Endothelial cell of hepatic sinusoid (primary cell): ENCODE results near the gene MRAS.
"Not testable (repeated sequence)": the region's sequence is repeated elsewhere in the genome, so short reads cannot be mapped to it uniquely, and the experiment has no call there.

Experiments used
- in situ Hi-C: cut with HindIII; loops from 2 replicates; pipeline ENCODE4 v1.10.0; 2017; ENCODE audit warnings: low sequenced_read_pairs

The MRAS gene

GRCh38 chr3:138407236-138407907, 59.0 kb downstream of the MRAS start:
- in situ Hi-C loops, result loop anchor here (10.0 kb wide), 1 partner anchor 73 kb away; no protein-coding TSS in a partner anchor

GRCh38 chr3:138408751-138409570, 60.6 kb downstream of the MRAS start:
- in situ Hi-C loops, result loop anchor here (10.0 kb wide), 1 partner anchor 74 kb away; no protein-coding TSS in a partner anchor

- in situ Hi-C loops, result no loop called here
Observed at GRCh38 chr3:138412821-138413551, 64.6 kb downstream of the MRAS start.

GRCh38 chr3:138416236-138416635, 67.9 kb downstream of the MRAS start:
- in situ Hi-C loops, result not testable (repeated sequence)

GRCh38 chr3:138417559-138417982, 69.2 kb downstream of the MRAS start:
- in situ Hi-C loops, result no loop called here

- in situ Hi-C loops, result no loop called here
Observed at GRCh38 chr3:138418601-138419206, 70.3 kb downstream of the MRAS start.

- in situ Hi-C loops, result no loop called here
Observed at GRCh38 chr3:138423316-138423715, 74.9 kb downstream of the MRAS start.

- in situ Hi-C loops, result no loop called here
Observed at GRCh38 chr3:138424323-138424722, 75.9 kb downstream of the MRAS start.

- in situ Hi-C loops, result no loop called here
Observed at GRCh38 chr3:138426211-138426610, 77.8 kb downstream of the MRAS start.

- in situ Hi-C loops, result not testable (repeated sequence)
Observed at GRCh38 chr3:138426754-138427153, 78.4 kb downstream of the MRAS start.

GRCh38 chr3:138429665-138430064, 81.3 kb downstream of the MRAS start:
- in situ Hi-C loops, result no loop called here

- in situ Hi-C loops, result no loop called here
Observed at GRCh38 chr3:138432576-138433240, 84.3 kb downstream of the MRAS start.

- in situ Hi-C loops, result no loop called here
Observed at GRCh38 chr3:138433892-138434275, 85.5 kb downstream of the MRAS start.

GRCh38 chr3:138434276-138434874, 86.0 kb downstream of the MRAS start, which contains the start of gene ESYT3:
TSS of gene ESYT3 (plus strand) at chr3:138434616. CDS start at chr3:138434799, 183 bp downstream.
- in situ Hi-C loops, result no loop called here

- in situ Hi-C loops, result no loop called here
Observed at GRCh38 chr3:138434875-138435772, 86.7 kb downstream of the MRAS start.

- in situ Hi-C loops, result no loop called here
Observed at GRCh38 chr3:138435840-138436239, 87.5 kb downstream of the MRAS start.

GRCh38 chr3:138437281-138437680, 88.9 kb downstream of the MRAS start:
- in situ Hi-C loops, result no loop called here

- in situ Hi-C loops, result no loop called here
Observed at GRCh38 chr3:138438896-138439295, 90.5 kb downstream of the MRAS start.

GRCh38 chr3:138439646-138440045, 91.3 kb downstream of the MRAS start:
- in situ Hi-C loops, result no loop called here
